AG10803 (cell line): ENCODE measurements around the gene DLX4.

Experiments used
- DNase-seq: peaks from one replicate; pipeline ENCODE4 v3.0.0; 2010; ENCODE audit warnings: low read depth
- H3K4me3 ChIP-seq: 2 replicates; pipeline ENCODE4 v1.5.1; 2011; ENCODE audit warnings: mild to moderate bottlenecking, low read length, control low read depth
- CTCF ChIP-seq: conservative IDR thresholded peaks from 2 replicates; pipeline ENCODE4 v1.5.1; 2011; ENCODE audit warnings: mild to moderate bottlenecking, low read length, control low read depth, inconsistent platforms

Gene DLX4

DNA sequence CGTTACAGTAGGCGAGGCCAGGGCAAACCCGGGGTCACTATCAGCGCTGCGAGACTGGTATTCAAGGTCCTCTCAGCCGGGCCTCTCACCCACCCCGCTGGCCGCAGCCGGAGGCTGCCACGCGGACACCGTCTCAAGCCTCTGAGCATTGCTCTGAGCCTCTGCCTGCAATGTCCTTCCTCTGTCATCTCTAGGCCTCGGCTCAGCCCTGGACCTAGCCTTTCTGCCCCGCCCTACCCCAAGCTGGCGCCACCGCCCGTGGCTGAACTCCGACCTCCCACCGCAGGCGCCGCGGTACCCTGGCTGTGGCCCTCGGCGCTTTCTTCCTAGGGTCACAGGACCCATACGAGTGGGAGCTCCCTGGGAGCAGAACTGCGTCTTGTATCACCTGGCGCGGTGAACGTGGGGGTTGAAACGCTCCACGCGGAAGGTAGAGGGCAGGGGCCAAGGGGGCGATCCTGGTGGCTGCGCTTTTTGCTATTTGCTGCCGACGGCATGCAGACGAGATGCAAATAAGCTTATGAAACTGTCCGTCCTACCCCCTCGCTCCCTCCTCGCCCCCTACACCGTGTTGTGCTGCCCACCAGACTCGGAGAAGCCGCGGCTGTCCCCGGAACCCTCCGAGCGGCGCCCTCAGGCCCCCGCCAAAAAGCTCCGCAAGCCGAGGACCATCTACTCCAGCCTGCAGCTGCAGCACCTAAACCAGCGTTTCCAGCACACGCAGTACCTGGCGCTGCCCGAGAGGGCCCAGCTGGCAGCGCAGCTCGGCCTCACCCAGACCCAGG is 3.7 kb downstream of the DLX4 start:
- TF ChIP-seq CTCF = no peak
- no peak overlapping the region for H3K4me3 ChIP-seq
- DNase-seq = no peak

GRCh38 chr17:49973271-49973615 is 4.3 kb downstream of the DLX4 start:
- TF ChIP-seq CTCF = no peak
- no peak overlapping the region for H3K4me3 ChIP-seq
- no peak for DNase-seq

- TF ChIP-seq CTCF = no peak
- DNase-seq = no peak
- no peak overlapping the region for H3K4me3 ChIP-seq
Observed at GRCh38 chr17:49975531-49975930, 6.5 kb downstream of the DLX4 start.

- TF ChIP-seq CTCF = no peak
- DNase-seq = no peak
- H3K4me3 ChIP-seq = no peak overlapping the region
Observed at GRCh38 chr17:49976163-49976827, 7.3 kb downstream of the DLX4 start.

GRCh38 chr17:49976828-49977202 is 7.8 kb downstream of the DLX4 start:
- TF ChIP-seq CTCF = no peak
- DNase-seq = no peak
- no peak overlapping the region for H3K4me3 ChIP-seq

DNA sequence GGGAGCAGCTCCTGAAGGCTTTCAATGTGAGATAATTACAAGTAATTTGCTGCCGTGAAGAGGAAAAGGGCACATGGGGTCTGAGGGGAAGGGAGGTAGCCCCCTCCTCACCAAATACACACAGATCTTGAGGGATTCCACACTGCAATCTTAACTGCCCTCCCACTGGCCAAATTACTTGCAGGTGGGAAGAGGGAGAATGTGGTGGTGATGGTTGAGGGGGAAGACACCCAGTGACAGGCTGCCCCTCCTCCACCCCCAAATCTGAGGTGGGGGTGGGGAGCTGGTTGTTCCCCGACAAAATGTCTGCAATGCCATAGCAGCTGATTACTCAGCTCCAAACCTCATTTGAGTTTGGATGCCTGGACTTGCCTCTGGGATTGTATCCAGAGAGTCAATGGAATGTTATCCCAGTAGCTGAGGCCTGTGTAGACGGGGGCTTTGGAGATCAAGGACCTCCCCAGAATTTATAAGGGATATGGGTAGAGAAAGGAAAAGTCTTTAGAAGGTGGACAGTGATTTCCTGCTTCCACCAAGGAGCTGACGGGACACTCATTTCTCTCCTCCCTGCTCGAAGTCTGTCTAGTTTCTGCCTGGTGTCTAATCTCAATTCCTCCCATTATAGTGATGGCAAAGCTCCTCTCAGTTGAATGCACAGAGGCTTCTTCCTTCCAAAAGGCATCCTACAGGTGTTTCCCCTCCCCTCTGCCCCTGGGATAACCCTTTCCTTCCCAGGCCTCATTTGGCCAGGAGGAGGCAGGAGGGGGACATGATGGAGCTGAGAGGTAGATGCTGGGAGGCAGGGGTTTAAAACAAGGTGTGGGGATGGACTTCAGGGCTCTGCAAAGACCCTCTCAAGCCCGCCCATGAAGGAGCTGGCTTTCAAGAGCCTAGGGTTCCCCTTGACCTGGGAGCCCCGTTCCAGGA is 8.7 kb downstream of the DLX4 start:
- TF ChIP-seq CTCF = no peak
- DNase-seq = peak; percentile 9
- no peak overlapping the region for H3K4me3 ChIP-seq
